PC-3 (cell line): ENCODE results near the gene ITPKC. TPM values are rescaled to one million over a fixed set of nuclear protein-coding genes. Genes with fewer than 3 reads are reported as not detected.
A peak's percentile ranks its signal among the peaks of the same experiment; 100 is the strongest.

Experiments
- ATAC-seq: fragments of 200-7000 bp; cut with Tn5 transposase; 2 replicates; pipeline ENCODE4 v1.9.1; 2020; ENCODE audit warnings: mild to moderate bottlenecking, moderate library complexity
- BruUV-seq: library from RNA; stranded (reverse); fragments of 400-500 nt; replicated peaks from 2 replicates; lab custom pipeline; 2021; lab: Mats Ljungman, UMichigan
- CTCF ChIA-PET: fragments of 300-600 bp; sonication (Branson Sonifier 250); formaldehyde crosslinking; loops from one replicate; lab custom pipeline; 2022; ENCODE audit warnings: antibody characterized with exemption; lab: Charles Lee
- POLR2A ChIA-PET: fragments of 300-600 bp; sonication (Branson Sonifier 250); formaldehyde crosslinking; loops from one replicate; lab custom pipeline; 2022; ENCODE audit warnings: antibody characterized with exemption; ENCODE audit not compliant: unreplicated experiment; lab: Charles Lee
- DNase-seq: peaks from one replicate; pipeline ENCODE4 v3.0.0-alpha.2; 2015
- H2AFZ ChIP-seq: fragments of 300-600 bp; sonication (generic); 2 replicates; pipeline ENCODE4 v1.6.0; 2016; ENCODE audit warnings: antibody characterized with exemption, low read length
- H3F3A ChIP-seq: fragments of 300-600 bp; sonication (generic); one replicate; pipeline ENCODE4 v1.6.0; 2017; ENCODE audit warnings: antibody characterized with exemption, low read length, control low read depth, mild to moderate bottlenecking; ENCODE audit not compliant: unreplicated experiment
- H3K27ac ChIP-seq: fragments of 300-600 bp; sonication (generic); 2 replicates; pipeline ENCODE4 v1.5.1; 2016; ENCODE audit warnings: mild to moderate bottlenecking, low read length
- H3K27me3 ChIP-seq: fragments of 300-600 bp; sonication (generic); 2 replicates; pipeline ENCODE4 v1.6.1; 2016; ENCODE audit warnings: low read length, mixed read lengths
- H3K36me3 ChIP-seq: fragments of 300-600 bp; sonication (generic); 2 replicates; pipeline ENCODE4 v1.6.1; 2016; ENCODE audit warnings: low read depth, mixed run types, low read length, mixed read lengths
- H3K4me1 ChIP-seq: fragments of 300-600 bp; sonication (generic); 2 replicates; pipeline ENCODE4 v1.5.1; 2016; ENCODE audit warnings: low read length; ENCODE audit not compliant: insufficient read depth
- H3K4me2 ChIP-seq: fragments of 300-600 bp; sonication (generic); 2 replicates; pipeline ENCODE4 v1.6.0; 2016; ENCODE audit warnings: low read length
- H3K4me3 ChIP-seq: fragments of 300-600 bp; sonication (generic); 2 replicates; pipeline ENCODE4 v1.5.1; 2016; ENCODE audit warnings: mild to moderate bottlenecking, low read length, mixed read lengths
- H3K79me2 ChIP-seq: fragments of 300-600 bp; sonication (generic); 2 replicates; pipeline ENCODE4 v1.6.1; 2017; ENCODE audit warnings: low read length, mixed read lengths
- H3K9ac ChIP-seq: fragments of 300-600 bp; sonication (generic); 2 replicates; pipeline ENCODE4 v1.6.0; 2016; ENCODE audit warnings: mild to moderate bottlenecking, low read length
- H3K9me2 ChIP-seq: fragments of 300-600 bp; sonication (generic); replicated peaks from 2 replicates; pipeline ENCODE4 v1.6.1; 2016; ENCODE audit warnings: mixed run types, low read length, mixed read lengths
- H3K9me3 ChIP-seq: fragments of 300-600 bp; sonication (generic); 2 replicates; pipeline ENCODE4 v1.6.1; 2016; ENCODE audit warnings: low read length, mixed read lengths
- H4K20me1 ChIP-seq: fragments of 300-600 bp; sonication (generic); 2 replicates; pipeline ENCODE4 v1.6.1; 2016; ENCODE audit warnings: low read length, mixed read lengths
- CTCF ChIP-seq: fragments of 300-600 bp; sonication (generic); conservative IDR thresholded peaks from 2 replicates; pipeline ENCODE4 v1.5.1; 2017; ENCODE audit warnings: antibody characterized with exemption, low read depth, mild to moderate bottlenecking, low read length
- EZH2 ChIP-seq: fragments of 300-600 bp; sonication (generic); IDR thresholded peaks from one replicate; pipeline ENCODE4 v1.6.1; 2017; ENCODE audit warnings: antibody characterized with exemption, mild to moderate bottlenecking, low read length; ENCODE audit not compliant: unreplicated experiment
- EZH2phosphoT487 ChIP-seq: fragments of 300-600 bp; sonication (generic); IDR thresholded peaks from 2 replicates; pipeline ENCODE4 v1.6.1; 2018; ENCODE audit warnings: mild to moderate bottlenecking, antibody characterized with exemption, low read length, borderline replicate concordance
- intact Hi-C: fragments of 100-400 bp; cut with micrococcal nuclease; formaldehyde crosslinking; loops from 2 replicates; pipeline ENCODE4 v1.9.0; 2023
- total RNA-seq: library from RNA; depleted of rRNA; stranded (reverse); fragments of >200 nt; gene quantifications from 2 replicates; pipeline ENCODE4 v1.2.3, GENCODE V29; 2014

Gene ITPKC
- total RNA-seq, 1 experiment from 2014 or later = 28.4 TPM

GRCh38 chr19:40717325-40717879 is 490 bp downstream of the ITPKC start:
- Histone ChIP-seq H3K4me2 (peak overlapping the region; percentile 95), H3K79me2 (peaks cover 53% of the 10 kb centered on the region), H3K9me2 (no peaks in the 10 kb centered on the region), H3K27ac (peak overlapping the region; percentile 100), H3K4me3 (peak overlapping the region; percentile 99), H4K20me1 (peaks cover 23% of the 10 kb centered on the region), H3K4me1 (peaks cover 33% of the 10 kb centered on the region), H3F3A (no peaks in the 10 kb centered on the region), H3K36me3 (no peaks in the 10 kb centered on the region), H3K27me3 (no peaks in the 10 kb centered on the region), H2AFZ (no peak overlapping the region), H3K9ac (peak overlapping the region; percentile 99), H3K9me3 (no peaks in the 10 kb centered on the region)
- TF ChIP-seq CTCF (no peak), EZH2 (no peak), EZH2phosphoT487 (no peak)
- DNase-seq = no peak
- ATAC-seq = no peak
- ChIA-PET POLR2A (interaction anchor here (0.5 kb wide), 1 partner anchor 251 kb away, joined by 4 read pairs; no protein-coding TSS in a partner anchor), CTCF (interaction anchor here (0.5 kb wide), 1 partner anchor 35 kb away, joined by 6 read pairs; no protein-coding TSS in a partner anchor)
- TSS peak; percentile 60 for BruUV-seq
- intact Hi-C loops = loop anchor here (2.0 to 5.0 kb wide), 2 partner anchors 33 to 55 kb away; partner anchors contain the start of genes ACTMAP and SNRPA

DNA sequence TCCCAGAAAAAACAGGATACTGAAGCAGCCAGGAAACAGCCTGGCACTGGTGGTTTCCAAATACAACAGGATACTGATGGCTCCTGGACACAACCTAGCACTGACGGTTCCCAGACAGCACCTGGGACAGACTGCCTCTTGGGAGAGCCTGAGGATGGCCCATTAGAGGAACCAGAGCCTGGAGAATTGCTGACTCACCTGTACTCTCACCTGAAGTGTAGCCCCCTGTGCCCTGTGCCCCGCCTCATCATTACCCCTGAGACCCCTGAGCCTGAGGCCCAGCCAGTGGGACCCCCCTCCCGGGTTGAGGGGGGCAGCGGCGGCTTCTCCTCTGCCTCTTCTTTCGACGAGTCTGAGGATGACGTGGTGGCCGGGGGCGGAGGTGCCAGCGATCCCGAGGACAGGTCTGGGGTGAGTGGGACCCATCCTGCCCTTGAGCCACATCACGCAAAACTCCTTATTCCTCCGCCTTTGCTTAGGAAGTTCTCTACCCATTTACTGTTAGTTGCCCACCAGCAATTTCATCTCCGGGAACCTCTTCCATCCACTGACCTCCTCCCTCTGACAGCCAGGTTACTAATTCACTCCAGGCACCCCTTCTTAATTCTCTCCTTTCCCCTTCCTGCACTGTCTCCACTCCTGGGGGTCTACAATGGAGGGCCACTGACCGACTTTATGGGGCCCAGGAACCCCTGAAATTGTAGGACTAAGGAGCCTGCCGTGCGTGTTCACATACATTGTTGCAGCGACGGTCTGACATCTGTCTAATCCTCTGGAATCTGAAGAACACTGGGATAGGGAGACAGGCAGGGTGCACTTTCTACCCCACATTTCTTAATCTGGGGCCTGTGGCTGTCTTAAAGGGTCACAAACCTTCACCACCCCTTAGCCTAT is 1.2 kb downstream of the ITPKC start:
- Histone ChIP-seq H3K36me3 (no peaks in the 10 kb centered on the region), H3K4me2 (peak overlapping the region; percentile 95), H3K4me3 (peak overlapping the region; percentile 99), H3K27me3 (no peaks in the 10 kb centered on the region), H3K9me3 (no peaks in the 10 kb centered on the region), H3K9ac (peak overlapping the region; percentile 99), H3K9me2 (no peaks in the 10 kb centered on the region), H3K4me1 (peaks cover 35% of the 10 kb centered on the region), H3K79me2 (peaks cover 58% of the 10 kb centered on the region), H3K27ac (peak overlapping the region; percentile 100), H3F3A (no peaks in the 10 kb centered on the region), H2AFZ (no peak overlapping the region), H4K20me1 (peaks cover 23% of the 10 kb centered on the region)
- CTCF ChIA-PET = no interaction called here
- ATAC-seq (no peak), DNase-seq (peak; percentile 26)
- POLR2A ChIA-PET = no interaction called here
- no peak for TF ChIP-seq EZH2phosphoT487
- no peak for TF ChIP-seq EZH2
- no peak for TF ChIP-seq CTCF
- intact Hi-C loops = loop anchor here (2.0 to 5.0 kb wide), 2 partner anchors 33 to 56 kb away; partner anchors contain the start of genes ACTMAP and SNRPA
- no TSS peak for BruUV-seq
